Ecto neural progenitor cell (in vitro differentiated cells): ENCODE results near the gene RNF112.
A peak's percentile ranks its signal among the peaks of the same experiment; 100 is the strongest.

ENCODE experiments used
- DNase-seq: peaks from one replicate; pipeline ENCODE4 v3.0.0-alpha.2; 2018; ENCODE audit warnings: low spot score

RNF112 gene

GRCh38 chr17:19375732-19376131 is 35.3 kb upstream of the RNF112 start:
- no peak for DNase-seq

- no peak for DNase-seq
Measured at GRCh38 chr17:19376811-19377210, 34.2 kb upstream of the RNF112 start.

GRCh38 chr17:19377602-19378415 is 33.2 kb upstream of the RNF112 start:
- peak; percentile 100 for DNase-seq

DNA sequence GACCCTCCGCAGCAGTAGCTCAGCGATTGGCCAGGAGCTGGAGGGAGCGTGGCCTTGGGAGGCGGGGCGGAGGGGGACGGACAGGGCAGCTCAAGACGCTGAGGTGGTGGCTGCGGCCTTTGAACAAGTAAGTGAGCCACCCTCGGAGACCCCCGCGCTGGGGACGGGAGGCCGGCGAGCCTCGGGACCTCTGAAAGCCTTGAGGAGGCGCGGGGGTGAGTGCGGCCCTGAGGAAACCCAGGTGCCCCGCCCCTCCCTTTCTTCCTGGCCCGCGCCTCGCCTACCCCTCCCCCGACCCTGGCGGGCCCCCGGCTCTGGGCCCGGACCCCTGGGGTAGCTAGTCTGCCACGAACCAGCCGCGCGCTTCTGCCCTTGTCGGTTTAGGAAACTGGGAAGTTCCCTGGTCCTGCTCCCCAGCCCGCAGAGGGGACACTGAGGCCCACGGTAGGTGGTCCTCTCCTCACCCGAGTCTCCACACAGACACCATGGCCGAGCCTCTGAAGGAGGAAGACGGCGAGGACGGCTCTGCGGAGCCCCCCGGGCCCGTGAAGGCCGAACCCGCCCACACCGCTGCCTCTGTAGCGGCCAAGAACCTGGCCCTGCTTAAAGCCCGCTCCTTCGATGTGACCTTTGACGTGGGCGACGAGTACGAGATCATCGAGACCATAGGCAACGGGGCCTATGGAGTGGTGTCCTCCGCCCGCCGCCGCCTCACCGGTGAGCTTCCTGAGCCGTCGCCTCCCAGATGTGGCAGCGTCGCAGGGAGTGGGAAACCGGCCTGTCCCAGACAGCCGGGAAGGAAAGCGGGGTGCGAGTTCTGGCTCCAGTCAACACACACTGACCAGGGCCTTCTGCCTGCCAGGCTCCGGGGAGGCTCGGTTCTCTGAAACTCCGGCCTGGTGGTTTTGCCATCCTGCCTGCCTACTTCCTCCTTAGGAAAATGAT is 32.3 kb upstream of the RNF112 start, which contains the start of gene MAPK7:
MAPK7 (plus strand) TSS at position 83 of the 945 bp plus-strand sequence; CDS start at position 486, 403 bp downstream.
- peak; percentile 70 for DNase-seq

- DNase-seq, result no peak
Measured at GRCh38 chr17:19379361-19380065, 31.5 kb upstream of the RNF112 start.

GRCh38 chr17:19380481-19381301 is 30.3 kb upstream of the RNF112 start:
- no peak for DNase-seq

DNA sequence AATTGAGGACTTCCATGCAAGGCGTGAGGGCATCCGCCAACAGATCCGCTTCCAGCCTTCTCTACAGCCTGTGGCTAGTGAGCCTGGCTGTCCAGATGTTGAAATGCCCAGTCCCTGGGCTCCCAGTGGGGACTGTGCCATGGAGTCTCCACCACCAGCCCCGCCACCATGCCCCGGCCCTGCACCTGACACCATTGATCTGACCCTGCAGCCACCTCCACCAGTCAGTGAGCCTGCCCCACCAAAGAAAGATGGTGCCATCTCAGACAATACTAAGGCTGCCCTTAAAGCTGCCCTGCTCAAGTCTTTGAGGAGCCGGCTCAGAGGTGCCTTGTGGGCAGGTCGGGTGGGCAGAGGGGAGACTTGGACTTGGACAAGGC is 29.7 kb upstream of the RNF112 start:
- DNase-seq, result no peak

DNA sequence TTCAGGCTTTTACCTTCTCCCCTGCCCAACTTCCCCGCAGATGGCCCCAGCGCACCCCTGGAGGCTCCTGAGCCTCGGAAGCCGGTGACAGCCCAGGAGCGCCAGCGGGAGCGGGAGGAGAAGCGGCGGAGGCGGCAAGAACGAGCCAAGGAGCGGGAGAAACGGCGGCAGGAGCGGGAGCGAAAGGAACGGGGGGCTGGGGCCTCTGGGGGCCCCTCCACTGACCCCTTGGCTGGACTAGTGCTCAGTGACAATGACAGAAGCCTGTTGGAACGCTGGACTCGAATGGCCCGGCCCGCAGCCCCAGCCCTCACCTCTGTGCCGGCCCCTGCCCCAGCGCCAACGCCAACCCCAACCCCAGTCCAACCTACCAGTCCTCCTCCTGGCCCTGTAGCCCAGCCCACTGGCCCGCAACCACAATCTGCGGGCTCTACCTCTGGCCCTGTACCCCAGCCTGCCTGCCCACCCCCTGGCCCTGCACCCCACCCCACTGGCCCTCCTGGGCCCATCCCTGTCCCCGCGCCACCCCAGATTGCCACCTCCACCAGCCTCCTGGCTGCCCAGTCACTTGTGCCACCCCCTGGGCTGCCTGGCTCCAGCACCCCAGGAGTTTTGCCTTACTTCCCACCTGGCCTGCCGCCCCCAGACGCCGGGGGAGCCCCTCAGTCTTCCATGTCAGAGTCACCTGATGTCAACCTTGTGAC is 29.1 kb upstream of the RNF112 start:
- DNase-seq, result no peak

- no peak for DNase-seq
Measured at GRCh38 chr17:19382531-19383444, 28.2 kb upstream of the RNF112 start.

- no peak for DNase-seq
Measured at GRCh38 chr17:19383681-19384470, 27.2 kb upstream of the RNF112 start.

DNA sequence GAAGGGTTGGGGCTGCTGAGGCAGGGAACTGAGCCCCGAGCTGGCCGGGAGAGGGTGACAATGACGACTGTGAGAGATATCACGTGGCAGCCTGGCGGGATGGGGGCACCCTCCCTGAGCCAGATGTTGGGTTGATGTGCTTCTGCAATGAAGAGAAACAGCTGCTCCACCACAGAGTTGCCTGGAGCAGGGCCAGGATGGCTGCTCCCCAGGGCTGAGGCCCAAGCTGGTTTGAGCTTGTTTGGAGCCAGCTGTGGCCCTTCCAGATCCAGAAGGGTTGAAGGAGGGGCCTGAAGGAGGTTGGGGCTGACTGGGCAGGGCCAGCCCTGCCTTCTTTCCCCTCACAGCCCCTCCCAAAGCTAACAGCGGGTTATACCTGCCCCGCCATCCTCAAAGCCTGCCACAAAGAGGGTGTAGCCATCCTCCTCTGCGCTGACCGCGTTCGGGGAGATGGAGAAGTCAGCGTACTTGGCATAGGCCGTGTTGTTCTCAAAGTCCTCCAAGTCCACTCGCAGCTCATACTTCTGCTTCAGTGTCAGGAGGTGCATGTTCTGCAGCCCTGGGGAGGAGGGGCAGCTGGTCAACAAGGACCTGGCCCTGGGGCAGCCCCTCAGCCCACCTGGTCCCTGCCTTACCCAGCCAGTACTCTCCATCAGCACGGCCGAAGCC is 26.2 kb upstream of the RNF112 start:
- no peak for DNase-seq

GRCh38 chr17:19385521-19385983 is 25.5 kb upstream of the RNF112 start:
- no peak for DNase-seq

DNA sequence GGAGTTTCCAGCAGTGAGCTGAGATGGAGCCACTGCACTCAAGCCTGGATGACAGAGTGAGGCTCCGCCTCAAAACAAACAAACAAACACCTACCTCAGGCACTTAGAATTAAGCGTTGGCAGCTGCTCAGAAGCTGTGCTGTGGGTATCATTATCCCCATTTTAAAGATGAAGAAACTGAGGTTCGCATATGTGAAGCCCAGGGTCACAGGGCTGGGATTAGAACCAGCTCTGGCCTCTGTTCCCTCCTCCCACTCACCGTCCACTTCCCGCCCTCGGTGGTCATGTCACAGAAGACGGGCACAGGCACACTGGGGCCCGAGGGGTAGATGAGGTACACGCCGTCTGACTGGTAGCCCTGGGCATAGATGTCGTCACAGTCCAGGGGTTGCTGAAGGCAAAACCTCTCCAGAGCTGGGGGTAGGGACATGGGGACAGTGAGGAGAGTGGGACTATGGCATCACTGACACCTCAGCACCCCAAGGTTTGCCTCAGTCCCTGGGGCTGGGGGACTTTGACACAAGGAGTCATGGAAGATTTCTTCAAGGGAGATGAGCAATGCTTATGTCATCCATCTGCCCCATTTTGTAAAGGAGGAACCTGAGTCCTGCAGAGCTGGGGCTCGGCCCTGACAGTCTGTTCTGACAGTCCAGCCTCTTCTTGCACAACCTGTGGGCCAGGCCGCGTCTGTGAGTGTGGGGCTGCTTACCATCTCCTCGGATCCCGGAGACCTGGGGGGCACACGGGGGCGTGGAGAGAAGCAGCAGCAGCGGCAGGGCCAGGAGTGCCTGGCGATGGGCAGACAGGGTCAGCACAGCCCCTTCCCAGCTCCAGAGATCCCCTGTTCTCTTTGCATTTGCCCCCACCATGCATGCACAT is 24.7 kb upstream of the RNF112 start:
- no peak for DNase-seq

GRCh38 chr17:19386974-19387920 is 23.8 kb upstream of the RNF112 start, which contains the start of gene MFAP4:
MFAP4 (minus strand) TSS chr17:19387190; CDS start chr17:19387155, 35 bp downstream.
- no peak for DNase-seq

GRCh38 chr17:19387921-19388521 is 23.0 kb upstream of the RNF112 start:
- no peak for DNase-seq
